Erythroblast (primary cell): ENCODE measurements around the gene ZNF189.

ENCODE experiments used
- GATA1 ChIP-seq: IDR thresholded peaks from 2 replicates; pipeline ENCODE4 v1.6.1; 2011; ENCODE audit warnings: low read depth, mild to moderate bottlenecking, control low read depth, low read length, moderate library complexity
- POLR2A ChIP-seq: IDR thresholded peaks from 2 replicates; pipeline ENCODE4 v1.6.1; 2011; ENCODE audit warnings: mild to moderate bottlenecking, low read length

DNA sequence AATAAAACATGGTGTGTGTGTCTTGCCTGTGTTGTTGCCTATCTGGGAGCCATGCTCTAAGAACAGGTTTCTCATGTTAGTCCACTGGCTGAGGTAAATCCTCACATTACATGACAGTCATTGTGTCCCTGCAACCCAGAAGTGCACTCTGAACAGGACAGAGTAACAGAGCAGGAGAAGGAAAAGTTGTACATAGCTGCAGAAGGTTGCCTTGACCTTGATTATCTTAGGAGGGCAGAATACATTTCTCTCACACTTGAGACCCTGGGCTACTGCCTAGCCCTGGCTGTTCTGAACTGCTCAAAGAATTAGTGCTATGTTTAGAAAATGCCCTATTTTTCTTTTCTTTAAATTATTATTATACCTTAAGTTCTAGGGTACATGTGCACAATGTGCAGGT is 16.9 kb downstream of the ZNF189 start:
- TF ChIP-seq POLR2A (no peak), GATA1 (no peak)
